Astrocyte of the spinal cord (primary cell): ENCODE results near the gene PSD2.

Source experiments
- DNase-seq: peaks from one replicate; pipeline ENCODE4 v3.0.0; 2011; ENCODE audit warnings: low read depth, low spot score
- H3K4me3 ChIP-seq: 2 replicates; pipeline ENCODE4 v1.5.1; 2011; ENCODE audit warnings: low read depth, mild to moderate bottlenecking, low read length, moderate library complexity
- CTCF ChIP-seq: IDR thresholded peaks from 2 replicates; pipeline ENCODE4 v1.5.1; 2012; ENCODE audit warnings: low read depth, mild to moderate bottlenecking, low read length, inconsistent platforms
- in situ Hi-C: cut with HindIII; loops from 2 replicates; pipeline ENCODE4 v1.10.0; 2017; ENCODE audit warnings: low sequenced_read_pairs

Gene PSD2

DNA sequence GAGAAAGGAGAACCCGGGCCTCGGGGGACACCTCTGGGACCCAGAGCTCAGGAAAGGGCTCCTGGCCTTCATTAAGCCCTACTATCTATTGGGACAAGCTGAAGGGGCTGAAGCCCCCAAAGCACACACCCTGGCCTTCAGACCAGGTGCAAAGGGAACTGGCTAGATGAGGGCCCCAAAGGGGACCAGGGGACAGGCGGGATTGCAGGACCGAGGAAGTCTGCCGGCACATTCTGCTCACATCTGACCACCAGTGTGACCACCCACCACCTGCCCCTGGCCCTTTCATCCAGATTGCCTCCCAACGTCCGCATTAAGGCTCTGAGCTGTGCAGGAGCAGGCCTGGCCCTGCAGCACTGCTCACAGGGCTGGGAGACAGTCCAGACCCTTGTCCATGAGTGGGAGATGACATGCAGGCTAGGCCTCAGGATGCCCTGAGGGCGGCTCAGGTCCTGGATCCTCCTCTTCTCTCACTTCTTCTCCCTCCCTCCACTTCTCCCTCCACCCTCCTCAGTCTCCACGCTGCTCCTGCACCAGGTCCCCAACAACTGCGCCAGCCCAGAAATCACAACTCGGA is 19.2 kb downstream of the PSD2 start:
- TF ChIP-seq CTCF, result no peak
- DNase-seq, result no peak
- H3K4me3 ChIP-seq, result no peak overlapping the region
- in situ Hi-C loops, result no loop called here

GRCh38 chr5:139816566-139816965 is 21.0 kb downstream of the PSD2 start:
- in situ Hi-C loops, result no loop called here
- H3K4me3 ChIP-seq, result no peak overlapping the region
- no peak for TF ChIP-seq CTCF
- no peak for DNase-seq

DNA sequence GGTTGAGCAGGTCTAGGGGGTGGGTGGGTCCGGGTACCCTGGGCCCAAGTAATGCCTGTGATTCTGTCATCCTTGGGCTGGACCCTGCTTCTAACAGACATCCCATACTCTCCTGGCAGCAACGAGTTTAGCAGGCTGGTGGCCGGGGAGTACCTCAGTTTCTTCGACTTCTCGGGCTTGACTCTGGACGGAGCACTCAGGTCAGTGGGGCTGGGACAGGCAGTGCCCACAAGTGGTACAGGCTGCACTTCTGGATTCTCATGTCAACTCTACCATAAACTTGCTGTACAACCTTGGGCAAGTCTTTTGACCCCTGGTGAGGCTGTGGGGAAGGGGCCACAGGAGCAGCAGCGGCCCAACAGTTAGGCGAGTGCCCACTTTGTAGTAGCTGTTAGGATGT is 21.8 kb downstream of the PSD2 start:
- TF ChIP-seq CTCF, result no peak
- in situ Hi-C loops, result no loop called here
- no peak for DNase-seq
- H3K4me3 ChIP-seq, result no peak overlapping the region

GRCh38 chr5:139817970-139818369 is 22.4 kb downstream of the PSD2 start:
- no peak for DNase-seq
- in situ Hi-C loops, result no loop called here
- no peak for TF ChIP-seq CTCF
- no peak overlapping the region for H3K4me3 ChIP-seq

DNA sequence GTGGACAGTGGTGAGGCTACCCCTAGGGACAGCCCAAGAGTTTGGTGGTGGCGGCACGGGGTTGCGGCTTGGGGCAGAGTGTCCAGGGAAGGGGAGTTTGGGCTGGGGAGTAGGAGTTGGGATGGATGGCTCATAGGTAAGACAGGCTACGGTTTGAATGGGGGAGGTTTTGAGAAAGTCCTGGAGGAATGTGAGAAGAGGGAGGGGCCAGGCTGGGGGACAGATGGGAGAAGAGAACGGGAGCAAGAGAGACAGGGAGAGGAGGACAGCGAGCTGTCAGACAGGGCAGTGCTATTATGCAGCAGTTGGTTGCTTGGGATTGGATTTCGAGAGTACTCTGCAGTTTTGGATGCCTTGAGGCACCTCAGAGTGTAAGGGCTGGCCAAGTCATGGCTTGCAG is 24.5 kb downstream of the PSD2 start:
- TF ChIP-seq CTCF, result no peak
- in situ Hi-C loops, result no loop called here
- DNase-seq, result no peak
- H3K4me3 ChIP-seq, result no peak overlapping the region

DNA sequence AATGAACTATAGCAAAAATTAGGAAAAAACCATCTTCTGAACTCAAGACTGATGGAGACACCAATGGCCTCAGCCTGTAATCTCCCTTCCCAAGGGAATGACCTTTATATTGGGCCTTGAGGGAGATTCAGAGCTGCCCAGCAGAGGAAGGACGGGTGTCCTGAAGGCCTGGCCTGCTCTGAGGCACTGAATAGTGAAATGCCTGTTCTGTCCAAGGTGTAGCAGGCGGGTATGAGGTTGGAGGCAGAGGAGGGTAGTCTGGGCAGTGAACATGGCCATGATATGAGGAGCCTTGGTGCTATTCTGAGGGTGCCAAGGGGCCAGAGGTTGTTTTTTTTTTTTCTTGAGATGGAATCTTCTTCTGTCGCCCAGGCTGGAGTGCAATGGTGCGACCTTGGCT is 25.0 kb downstream of the PSD2 start:
- in situ Hi-C loops, result no loop called here
- TF ChIP-seq CTCF, result no peak
- no peak for DNase-seq
- H3K4me3 ChIP-seq, result no peak overlapping the region
